SW480 (cell line): ENCODE measurements around the gene GNAO1.

Experiments used
- DNase-seq: peaks from one replicate; pipeline ENCODE4 v3.0.0-alpha.2; 2016; ENCODE audit warnings: low spot score

Gene GNAO1

DNA sequence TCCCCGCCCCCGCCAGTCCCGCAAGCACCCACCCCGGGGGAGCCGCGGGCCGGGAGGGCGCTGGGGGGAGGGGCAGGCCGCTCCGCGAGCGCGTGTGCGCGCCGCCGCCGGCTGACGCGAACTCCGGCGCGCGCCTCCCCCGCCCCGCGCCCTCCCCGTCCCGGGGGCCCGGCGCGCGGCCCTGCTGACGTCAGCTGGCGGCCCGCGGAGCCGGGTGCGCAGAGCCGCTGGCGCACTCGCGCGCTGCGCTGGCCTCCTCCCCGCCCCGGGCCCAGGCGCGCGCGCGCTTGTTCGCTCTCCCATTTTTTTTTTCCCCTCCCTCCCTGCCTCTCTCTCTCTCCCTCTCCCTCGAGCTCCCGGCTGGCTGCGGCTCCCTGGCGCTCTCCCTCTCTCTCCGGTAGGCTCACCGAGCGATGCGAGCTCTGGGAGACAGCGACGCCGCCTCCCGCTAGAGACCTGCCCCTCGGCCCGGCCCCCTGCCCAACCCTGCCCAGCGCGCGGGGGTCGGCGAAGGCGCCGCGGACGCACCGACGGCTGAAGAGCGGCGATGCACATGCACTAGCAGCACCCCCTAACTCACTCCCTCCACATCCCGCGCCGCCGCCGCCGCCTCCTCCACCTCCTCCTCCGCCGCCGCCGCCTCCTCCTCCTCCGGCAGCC lies at the start of gene GNAO1:
TSS of gene GNAO1 (plus strand) at position 334 of the 660 bp plus-strand sequence. CDS start 747 bp downstream, outside the sequence.
- DNase-seq, result peak; percentile 65

DNA sequence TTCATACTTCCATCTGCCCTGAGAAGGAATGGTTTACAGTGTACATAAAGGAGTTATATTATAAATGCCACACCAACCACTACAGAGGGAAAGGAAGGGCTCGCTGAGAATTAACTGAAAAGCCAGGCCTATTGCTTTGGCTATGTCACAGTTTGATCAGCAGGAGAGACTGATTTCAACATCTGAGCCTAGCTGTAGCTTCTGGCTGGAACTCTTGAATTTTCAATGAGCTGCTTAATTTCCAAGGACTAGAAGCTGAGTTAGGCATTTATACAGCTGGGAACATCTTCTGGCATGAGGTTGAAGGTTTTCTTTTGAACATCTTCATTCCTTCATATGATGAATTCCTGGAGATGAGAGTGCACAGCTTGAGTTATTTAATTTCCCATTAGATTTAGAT lies 47.6 kb upstream of the GNAO1 start:
- no peak for DNase-seq

DNA sequence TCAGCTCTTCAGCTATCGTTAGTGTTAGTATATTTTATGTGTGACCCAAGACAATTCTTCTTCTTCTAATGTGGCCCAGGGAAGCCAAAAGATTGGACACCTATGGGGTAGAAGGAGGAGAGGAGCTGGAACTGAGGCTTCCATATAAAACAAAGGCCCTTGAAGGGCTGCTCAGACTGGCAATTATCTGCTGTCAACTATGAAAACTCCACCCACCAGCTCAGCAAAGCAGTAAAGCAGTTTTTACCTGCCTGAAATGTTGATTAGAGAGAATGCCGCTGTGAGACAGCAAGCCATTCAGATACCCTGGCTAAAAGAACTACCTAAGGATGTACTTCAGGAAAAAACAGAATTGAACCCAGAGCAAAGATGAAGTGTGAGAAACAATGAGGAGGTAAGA lies 45.9 kb upstream of the GNAO1 start:
- no peak for DNase-seq

DNA sequence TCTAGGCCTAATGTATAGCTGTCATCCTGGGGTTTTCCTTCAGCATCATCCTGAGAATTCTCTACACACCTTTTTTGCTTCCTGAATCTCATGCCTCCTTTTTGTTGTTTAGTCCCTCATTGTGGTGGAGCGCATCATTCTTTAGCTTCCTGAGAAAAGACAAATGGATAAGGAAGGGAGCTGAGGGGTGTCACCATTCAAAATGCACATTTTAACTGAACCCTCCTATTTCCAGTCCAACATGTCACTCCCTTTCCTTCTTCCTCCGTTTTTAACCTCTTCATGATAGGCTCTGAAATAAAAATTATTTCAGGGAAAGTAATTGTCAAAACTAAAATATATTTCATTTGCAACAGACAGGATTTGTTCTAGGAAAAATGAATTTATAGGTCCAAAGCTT lies 39.7 kb upstream of the GNAO1 start:
- no peak for DNase-seq

DNA sequence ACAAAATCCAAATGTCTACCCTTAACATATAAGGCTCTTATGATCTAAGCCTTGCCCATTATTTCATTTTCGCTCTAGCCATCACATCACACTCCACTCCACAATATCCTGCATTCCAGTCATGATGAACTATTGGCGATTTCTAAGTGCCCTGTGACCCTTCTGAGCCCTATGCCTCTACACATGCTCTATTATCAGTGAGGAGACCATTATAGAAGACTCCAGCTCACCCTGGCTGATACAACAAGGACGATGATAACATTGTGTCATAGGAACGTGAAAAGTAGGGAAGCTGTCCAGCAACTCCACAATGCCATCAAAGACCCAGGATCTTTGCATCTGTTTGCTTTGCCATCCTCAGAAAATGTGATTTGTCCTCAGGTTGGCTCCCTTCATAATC lies 29.6 kb upstream of the GNAO1 start:
- DNase-seq, result no peak

DNA sequence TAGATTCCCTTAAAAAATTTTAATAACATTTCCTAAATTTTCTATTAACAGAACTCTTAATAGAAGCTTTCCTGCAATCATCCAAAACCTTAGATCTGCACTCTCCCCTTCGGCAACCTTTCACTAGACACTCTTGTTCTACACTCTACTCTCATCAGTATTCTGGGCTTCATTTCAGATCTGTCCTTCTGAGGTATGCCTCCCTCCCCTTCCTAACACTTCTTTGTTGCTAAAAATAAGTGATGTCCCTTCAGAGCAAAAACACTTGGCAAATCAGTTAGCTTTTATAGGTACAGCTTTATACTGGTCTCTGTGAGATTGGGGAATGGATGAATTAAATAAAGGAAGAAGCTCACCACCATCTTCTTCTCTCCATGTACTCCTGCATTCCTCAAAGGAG lies 28.2 kb upstream of the GNAO1 start:
- no peak for DNase-seq

DNA sequence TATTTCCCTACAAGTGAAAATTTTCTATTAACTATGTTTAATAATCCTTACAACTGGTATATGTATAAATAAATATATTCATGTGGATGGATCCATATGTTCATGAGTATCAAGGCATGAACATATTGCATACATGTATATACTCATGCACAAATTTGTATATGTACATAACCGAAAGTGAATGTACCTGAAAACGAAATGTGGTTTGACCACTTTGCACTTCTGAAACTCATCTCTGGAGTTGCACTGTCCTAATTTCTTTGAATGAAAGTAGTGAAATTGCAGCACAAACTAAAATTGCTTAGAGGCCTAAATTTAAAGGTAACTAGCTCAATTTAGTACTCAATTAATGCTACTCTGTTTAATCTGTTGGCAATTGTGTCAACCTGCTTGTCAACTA lies 27.4 kb upstream of the GNAO1 start:
- no peak for DNase-seq

DNA sequence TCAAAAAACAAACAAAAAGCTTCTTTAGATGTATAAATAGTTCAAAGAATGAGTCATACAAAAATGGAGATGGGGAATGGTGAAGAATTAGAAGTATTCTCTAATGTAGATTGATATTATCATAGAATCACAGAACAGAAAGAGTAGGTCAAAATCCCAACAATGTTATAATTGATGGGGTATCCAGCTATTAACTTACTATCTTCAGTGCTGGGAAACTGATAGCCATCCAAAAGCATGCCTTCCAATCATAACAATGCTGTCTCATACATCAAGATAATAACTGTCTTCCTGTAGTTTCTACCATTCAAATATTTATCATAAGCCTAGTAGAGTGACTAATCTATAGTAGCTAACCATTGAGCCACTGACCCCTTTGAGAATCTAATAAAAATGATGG lies 26.7 kb upstream of the GNAO1 start:
- no peak for DNase-seq

DNA sequence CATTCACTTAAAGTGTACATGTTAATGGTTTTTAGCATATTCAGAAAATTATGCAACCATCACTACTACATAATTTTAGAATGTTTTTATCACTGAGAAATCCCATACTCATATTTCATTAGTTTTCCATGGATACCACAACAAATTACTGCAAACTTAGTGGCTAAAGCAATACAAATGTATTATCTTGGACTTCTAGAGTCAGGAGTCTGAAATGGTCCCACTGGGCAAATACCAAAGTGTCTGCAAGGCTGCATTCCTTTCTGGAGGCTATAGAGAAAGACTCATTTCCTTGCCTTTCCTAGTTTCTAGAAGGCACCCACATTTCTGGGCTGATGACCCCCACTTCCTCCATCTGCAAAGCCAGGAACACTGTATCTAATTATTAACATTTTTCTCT lies 16.9 kb upstream of the GNAO1 start:
- no peak for DNase-seq

DNA sequence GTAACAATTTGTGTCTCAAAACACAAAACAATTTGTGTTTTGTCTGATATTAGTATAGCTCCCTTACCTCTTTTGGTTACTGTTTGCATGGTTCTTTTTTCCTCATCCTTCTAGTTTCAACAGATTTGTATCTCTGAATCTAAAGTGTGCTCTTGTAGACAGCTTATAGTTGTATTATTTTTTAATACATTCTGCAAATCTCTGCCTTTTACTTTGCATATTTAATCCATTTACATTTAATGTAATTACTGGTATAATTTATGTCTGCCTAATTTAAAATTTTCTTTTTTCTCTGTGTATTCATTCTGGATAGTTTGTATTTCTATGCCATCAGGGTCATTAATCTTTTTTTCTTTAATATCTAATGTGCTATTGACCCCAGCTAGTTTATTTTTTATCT lies 9.9 kb upstream of the GNAO1 start:
- no peak for DNase-seq

DNA sequence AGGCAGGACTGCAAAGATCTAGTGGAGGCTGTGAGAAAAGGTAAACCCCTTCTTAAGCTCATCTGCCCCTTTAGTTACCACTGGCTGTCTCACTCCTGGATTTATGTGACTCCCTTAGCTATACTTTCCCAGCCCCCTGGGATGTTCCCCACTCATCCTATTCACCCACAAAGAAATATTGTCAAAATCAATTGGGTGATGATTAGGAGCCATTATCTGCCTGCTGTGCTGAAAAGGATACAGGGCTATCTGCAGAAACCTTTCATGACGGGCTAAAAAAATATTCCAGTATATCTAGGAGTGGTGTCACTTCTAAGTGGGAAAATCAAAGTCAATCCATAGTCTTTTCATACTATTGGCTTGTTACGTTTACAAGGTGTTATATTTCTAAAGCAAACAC lies 8.0 kb upstream of the GNAO1 start:
- no peak for DNase-seq

DNA sequence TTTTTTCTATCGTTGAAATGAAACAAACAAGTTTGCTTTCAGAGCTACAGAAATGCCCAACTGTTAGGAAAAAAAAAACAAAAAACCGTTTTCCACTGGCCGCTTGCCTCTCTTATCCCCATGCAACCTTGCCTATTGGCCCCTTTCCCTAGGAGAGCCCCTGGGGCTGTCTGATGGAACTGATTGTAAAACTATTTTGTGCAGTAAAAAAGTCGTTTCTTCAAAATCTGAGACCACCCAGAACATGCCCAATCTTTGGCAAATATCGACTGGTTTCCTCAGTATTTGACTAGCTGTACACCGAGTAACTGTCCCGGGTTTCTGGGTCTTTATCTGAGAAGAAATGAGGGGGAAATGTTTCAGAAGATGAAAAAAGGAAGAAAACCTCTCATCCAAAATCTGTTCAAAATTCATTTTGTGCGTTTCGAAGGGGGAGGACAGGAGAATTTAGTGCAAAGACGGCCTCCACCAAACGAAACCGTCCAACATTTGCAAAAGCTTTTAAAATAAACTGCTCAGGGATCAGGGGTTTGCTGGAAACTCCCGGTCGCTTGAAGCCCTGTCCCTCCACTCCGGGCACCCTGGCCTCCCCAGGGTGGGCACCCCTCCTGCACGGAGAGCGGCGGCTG lies 1.1 kb upstream of the GNAO1 start:
- DNase-seq, result no peak

DNA sequence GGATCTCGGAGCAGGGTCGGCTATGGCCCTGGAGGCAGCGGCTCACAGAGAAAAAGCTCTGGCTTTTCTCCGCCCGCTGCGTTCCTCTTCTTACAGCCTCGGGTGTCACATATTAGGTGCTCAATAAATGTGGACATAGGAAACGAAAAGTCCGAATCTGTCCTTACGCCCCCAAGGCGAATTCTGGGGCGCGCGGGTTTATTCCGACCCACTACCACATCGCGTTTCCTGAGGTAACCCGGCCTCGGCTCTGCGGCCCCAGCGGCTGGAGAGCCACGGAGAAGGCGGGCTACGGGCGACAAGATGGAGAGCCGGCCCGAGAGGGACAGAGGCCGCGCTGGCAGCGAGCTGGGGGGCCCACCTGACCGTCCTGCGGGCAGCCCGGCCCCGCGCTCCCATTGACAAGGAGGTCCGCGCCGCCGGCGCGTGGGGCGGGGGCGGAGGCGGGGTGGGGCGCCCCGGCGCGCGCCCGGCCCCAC lies 573 bp upstream of the GNAO1 start:
- DNase-seq, result peak; percentile 31

DNA sequence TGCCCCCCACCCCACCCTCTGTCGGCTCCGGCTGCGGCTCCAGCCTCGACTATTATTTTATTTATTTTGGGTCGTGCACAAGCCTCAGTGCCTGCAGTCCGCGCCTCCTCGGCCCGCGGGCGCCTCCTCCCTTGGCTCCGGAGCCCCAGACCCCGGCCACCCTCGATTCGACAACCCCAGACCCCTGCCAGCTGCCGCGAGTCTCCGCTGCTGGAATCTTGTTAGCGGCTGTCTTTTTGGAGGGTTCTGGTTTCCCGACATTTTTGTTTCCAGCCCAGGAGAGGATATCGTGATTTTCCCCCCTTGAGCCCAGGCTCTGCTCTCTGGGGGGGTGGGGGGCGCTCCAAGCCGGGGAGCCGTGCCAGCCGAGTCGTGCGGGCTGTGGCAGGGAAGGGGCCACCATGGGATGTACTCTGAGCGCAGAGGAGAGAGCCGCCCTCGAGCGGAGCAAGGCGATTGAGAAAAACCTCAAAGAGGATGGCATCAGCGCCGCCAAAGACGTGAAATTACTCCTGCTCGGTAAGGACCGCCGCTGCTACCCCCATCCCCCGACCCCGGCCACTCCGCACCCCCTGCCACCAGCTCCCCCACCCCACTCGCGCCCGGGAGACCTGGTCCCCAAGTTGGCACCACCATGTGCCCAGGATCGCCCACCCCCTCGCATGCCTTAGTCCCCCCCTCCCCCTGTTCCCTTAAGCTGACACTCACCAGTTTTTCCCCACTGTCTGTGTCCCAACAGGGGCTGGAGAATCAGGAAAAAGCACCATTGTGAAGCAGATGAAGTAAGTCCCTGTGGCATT lies 746 bp downstream of the GNAO1 start:
- no peak for DNase-seq

DNA sequence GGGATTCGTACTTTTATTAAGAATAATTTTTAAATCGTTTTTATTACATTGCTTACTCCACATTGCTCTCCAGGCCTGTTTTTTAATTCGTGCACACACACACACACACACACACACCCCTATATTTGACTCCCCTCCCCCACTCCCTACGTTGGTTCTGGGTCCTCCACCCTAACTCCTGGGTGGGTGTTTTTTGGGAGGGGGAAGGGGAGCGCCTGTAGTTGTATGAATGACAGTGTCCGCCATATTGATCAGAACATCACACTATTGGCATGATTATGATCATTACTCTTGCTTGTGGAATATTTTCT lies 1.3 kb downstream of the GNAO1 start:
- no peak for DNase-seq

DNA sequence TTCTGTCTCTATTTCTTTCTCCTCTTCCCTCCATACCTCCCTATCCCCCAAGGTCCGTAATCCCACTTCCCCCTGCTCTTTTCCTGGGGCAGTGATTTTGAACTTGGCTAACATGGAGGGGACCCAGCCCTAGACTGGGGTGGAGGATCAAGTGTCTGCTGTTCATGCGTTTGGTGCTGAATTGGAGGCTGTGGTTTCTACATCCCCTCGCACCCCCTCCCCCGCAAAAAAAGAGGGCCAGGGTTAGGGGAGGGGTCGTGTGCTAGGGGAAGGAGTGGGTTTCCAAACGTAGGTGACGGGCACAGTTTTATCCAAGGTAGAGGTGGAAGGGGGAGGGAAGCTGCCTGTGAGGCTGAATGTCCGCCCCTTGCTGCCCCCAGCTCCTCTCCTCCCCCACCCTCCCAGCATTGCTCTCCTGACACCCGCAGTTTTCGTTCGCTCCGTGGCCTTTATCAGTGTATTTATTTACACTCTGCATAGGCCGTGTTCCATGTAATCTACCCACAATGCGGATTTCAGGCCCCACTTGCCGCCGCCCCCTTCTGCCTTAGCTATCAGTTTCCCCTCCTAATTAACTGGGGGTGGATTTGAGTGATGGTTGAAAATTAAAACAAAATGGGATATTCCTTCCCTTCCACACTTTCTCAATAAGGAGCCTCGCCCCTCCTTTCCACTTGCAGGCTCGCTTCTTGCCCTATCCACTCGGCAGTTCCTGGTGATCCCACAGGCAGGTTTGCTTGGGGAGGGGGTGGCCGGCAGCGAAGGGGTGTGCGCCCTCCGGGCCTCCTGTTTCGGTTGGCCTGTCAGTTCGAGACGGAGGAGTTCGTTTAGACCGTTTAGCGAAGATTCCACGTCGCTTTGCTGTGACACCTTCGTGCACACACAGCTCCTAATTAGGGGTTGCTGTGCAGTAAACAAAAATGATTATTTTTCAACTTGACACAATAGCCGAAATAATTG lies 2.0 kb downstream of the GNAO1 start:
- DNase-seq, result no peak

DNA sequence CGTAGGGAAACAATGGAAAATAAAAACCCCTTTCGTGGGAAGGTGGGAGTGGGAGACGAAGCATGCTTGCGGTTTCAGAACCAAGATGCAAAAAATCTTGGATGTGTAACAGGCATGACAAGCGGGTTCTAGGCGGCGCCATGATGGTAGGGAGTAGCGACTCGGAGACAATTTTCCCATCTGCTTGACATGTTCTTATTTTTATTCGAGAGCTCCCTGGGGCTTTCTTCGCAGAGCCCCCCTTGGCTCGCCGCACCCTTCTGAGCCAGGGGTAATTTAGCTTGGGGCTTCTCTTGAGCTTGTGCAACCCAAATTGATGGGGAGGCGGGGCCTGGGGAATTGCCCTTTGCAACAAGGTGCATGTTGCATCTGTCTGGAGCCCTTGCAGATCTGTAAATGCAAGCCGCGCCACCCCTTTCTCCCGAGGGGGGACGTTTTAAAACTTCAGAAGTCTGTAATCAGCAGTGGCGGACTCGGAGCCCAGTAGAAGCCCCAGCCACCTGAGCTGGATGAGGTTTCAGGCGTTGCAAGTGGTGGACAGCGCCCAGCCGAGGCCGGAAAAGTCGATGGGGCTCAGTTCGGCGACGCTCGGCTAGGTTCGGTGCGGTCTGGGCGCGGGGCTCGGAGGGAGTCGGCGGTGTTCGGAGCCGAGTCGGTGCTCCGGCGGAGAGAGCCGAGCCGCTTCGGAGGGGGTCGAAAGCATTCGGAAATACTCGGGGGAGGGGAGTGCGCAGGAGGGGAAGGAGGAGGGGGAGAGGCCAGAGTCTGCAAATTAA lies 2.9 kb downstream of the GNAO1 start:
- DNase-seq, result no peak

DNA sequence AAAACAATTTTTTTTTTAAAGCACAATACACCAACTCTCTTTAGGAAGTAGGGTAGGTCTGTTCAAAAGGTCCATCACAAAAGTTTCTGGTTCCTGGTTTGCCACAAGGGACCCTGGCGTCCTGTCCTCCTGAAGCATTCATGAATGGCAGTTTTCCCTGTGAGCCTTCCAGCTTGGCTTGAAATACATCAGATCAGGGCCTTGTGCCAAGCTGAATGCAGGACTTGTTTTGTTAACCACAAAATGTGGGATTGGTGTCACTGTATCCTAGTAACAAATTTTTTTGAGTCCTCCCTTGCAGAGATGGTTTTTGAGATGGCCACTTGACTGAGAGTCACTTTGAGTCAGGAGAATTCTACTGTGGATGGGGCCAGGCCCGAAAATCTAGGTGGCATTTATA lies 3.9 kb downstream of the GNAO1 start:
- DNase-seq, result peak; percentile 20

DNA sequence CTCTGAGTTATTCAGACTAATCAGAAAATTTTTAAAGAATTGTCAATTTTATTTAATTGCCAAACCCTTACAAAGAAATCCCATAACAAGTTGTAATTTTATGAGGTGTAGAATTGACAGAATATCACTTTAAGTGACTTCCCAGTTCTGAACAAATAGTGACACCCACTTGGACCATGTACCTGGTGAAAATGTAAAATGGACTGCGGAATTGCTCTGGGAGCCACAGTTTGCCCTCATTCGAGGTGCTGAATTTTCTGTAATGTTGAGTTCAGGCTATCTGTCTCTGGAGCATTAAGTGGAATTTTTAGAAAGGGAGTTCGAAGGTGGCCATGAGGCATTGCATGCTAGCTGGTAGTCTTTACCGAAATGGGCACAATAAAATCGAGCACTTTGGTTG lies 5.1 kb downstream of the GNAO1 start:
- DNase-seq, result no peak

DNA sequence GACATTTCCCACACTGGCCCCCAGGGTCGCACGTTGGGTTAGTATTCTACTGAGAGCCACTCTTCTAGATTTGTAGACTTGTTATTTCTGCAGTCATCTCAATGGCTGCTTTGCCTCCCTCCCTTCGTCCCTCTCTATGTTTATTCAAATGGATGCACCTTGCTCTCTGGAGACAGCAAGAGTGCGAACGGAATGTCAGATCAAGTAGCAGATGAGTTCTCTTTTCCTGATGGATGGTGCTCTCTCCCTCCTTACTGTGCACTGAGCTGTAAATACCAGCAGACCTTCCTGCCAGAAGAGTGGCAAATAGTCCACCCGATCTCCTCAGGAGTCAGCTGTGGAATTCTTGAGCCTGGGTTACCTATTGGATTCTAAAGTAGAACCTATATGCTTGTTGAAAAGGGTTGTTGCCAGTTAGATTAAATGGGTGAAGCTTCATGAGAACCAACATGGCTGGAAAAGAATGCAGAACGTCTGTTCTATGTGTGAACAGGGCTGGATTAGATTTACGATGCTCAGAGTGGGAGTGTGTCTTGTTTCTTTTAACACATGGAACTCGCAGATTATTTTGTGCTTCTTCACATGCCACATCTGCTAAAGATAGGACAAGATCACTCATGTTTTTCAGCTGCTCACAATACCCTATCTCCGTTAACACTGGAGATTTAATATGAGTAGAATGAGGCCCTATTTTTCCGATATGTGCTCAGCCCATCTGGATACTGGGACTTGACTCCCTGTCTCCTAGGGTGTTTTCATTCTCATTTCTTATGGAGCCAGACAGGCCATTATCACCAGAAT lies 6.1 kb downstream of the GNAO1 start:
- DNase-seq, result no peak
